ENCODE measurements around the gene MYO15A.
A peak's percentile ranks its signal among the peaks of the same experiment; 100 is the strongest.

MYO15A gene

DNA sequence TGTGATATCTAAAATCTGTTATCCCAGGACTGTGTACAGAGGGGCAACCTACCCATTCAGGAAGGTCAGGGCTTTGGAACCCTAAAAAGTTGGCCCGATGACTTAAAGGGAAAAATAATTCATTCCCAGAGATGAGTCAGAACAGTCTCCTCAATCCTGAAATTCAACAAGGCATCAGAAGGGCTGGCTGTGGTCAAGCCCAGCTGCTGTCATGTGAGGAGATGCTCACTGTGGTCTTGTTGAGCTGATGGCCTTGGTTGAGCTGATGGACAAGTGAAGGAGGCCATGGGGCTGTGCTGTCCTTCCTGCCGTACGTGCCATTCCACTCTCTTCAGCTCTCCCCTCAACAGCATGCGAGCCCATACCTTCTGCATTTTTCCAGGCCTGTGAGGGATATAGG, 41.7 kb upstream of the MYO15A start:
- Histone ChIP-seq H3K9me3 (ENCODE audit: control insufficient read depth, low read length) (no peaks in the 10 kb centered on the region), H3K9ac (no peak overlapping the region), H3K27me3 (ENCODE audit: control insufficient read depth, insufficient read depth, low read length) (no peaks in the 10 kb centered on the region), H3K4me2 (ENCODE audit: low read length) (no peak overlapping the region), H3K79me2 (no peaks in the 10 kb centered on the region), H3K36me3 (ENCODE audit: control insufficient read depth, insufficient read depth, low read length) (no peaks in the 10 kb centered on the region), H3K27ac (no peak overlapping the region), H3K4me1 (peaks cover under 1% of the 10 kb centered on the region), H3K4me3 (ENCODE audit: low read depth, low read length) (no peak overlapping the region), H2AFZ (no peak overlapping the region)
- TF ChIP-seq, protein P1, sequence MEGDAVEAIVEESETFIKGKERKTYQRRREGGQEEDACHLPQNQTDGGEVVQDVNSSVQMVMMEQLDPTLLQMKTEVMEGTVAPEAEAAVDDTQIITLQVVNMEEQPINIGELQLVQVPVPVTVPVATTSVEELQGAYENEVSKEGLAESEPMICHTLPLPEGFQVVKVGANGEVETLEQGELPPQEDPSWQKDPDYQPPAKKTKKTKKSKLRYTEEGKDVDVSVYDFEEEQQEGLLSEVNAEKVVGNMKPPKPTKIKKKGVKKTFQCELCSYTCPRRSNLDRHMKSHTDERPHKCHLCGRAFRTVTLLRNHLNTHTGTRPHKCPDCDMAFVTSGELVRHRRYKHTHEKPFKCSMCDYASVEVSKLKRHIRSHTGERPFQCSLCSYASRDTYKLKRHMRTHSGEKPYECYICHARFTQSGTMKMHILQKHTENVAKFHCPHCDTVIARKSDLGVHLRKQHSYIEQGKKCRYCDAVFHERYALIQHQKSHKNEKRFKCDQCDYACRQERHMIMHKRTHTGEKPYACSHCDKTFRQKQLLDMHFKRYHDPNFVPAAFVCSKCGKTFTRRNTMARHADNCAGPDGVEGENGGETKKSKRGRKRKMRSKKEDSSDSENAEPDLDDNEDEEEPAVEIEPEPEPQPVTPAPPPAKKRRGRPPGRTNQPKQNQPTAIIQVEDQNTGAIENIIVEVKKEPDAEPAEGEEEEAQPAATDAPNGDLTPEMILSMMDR (IDR thresholded peaks at IDR 0.05) = no peak

DNA sequence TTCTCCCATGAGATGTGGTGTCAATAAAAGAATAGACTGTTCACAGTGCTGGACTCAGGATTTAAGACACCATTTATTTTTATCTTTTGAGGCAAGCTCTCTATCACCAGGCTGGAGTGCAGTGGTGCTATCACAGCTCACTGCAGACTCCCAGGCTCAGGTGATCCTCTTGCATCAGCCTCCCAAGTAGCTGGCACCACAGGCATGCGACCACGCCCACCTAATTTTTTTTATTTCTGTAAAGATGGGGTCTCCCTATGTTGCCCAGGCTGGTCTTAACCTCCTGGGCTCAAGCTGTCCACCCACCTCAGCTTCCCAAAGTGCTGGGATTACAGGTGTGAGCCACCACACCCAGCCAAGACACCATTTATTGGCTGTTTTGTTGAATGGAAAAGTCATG, 39.5 kb upstream of the MYO15A start:
- Histone ChIP-seq H3K27ac (no peak overlapping the region), H3K9ac (no peak overlapping the region), H3K36me3 (ENCODE audit: control insufficient read depth, insufficient read depth, low read length) (no peaks in the 10 kb centered on the region), H3K4me3 (ENCODE audit: low read depth, low read length) (no peak overlapping the region), H3K79me2 (no peaks in the 10 kb centered on the region), H3K27me3 (ENCODE audit: control insufficient read depth, insufficient read depth, low read length) (no peaks in the 10 kb centered on the region), H3K4me1 (no peaks in the 10 kb centered on the region), H2AFZ (no peak overlapping the region), H3K9me3 (ENCODE audit: control insufficient read depth, low read length) (no peaks in the 10 kb centered on the region), H3K4me2 (ENCODE audit: low read length) (no peak overlapping the region)
- TF ChIP-seq, protein P1 (IDR thresholded peaks at IDR 0.05) = no peak

DNA sequence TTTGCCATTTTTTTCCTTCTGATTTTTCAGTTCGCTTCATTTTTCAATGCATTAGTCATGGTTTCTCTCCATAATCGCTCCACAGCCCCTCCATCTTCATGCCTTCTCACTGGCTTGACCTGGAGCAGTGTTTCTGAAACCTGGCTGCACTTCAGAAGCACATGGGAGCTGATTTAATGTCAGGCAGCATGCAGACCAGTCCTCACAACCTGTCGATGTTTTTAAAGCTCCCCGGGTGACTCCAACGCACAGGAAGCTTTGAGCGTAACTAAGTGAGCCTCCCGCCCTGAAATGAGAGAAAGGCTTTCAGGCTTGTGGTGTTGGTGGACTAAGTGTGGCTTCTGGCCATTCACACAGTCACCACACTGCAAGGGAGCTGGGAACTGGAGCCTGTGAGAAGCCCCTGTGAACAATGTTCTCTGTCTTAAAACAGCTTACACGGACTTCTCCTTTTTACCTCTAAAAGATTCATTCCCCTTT, 37.7 kb upstream of the MYO15A start:
- no peaks in the 10 kb centered on the region for H3K79me2 ChIP-seq
- H3K36me3 ChIP-seq (ENCODE audit: control insufficient read depth, insufficient read depth, low read length) = no peaks in the 10 kb centered on the region
- no peaks in the 10 kb centered on the region for H3K9me3 ChIP-seq (ENCODE audit: control insufficient read depth, low read length)
- H3K4me3 ChIP-seq (ENCODE audit: low read depth, low read length) = no peak overlapping the region
- no peaks in the 10 kb centered on the region for H3K4me1 ChIP-seq
- H3K9ac ChIP-seq = no peak overlapping the region
- H3K27ac ChIP-seq = no peak overlapping the region
- H3K4me2 ChIP-seq (ENCODE audit: low read length) = no peak overlapping the region
- H3K27me3 ChIP-seq (ENCODE audit: control insufficient read depth, insufficient read depth, low read length) = no peaks in the 10 kb centered on the region
- TF ChIP-seq, protein P1 (IDR thresholded peaks at IDR 0.05) = no peak
- H2AFZ ChIP-seq = peak overlapping the region; percentile 28

DNA sequence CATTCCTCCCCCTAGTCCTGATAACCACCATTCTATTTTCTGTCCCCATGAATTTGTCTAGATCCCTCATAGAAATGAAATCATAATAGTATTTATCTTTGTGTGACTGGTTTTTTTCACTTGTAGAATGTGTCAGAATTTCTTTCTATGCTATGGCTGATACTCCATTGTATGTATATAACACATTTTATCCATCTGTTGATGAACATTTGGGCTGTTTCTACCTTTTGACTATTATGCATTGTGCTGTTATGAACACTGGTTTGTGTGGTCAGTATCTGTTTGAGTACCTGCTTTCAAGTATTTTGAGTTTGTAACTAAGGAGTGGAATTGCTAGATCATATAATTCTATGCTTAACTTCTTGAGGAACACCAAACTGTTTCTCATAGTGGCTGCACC, 36.8 kb upstream of the MYO15A start:
- H3K36me3 ChIP-seq (ENCODE audit: control insufficient read depth, insufficient read depth, low read length) = no peaks in the 10 kb centered on the region
- no peaks in the 10 kb centered on the region for H3K9me3 ChIP-seq (ENCODE audit: control insufficient read depth, low read length)
- H3K27me3 ChIP-seq (ENCODE audit: control insufficient read depth, insufficient read depth, low read length) = no peaks in the 10 kb centered on the region
- H3K4me3 ChIP-seq (ENCODE audit: low read depth, low read length) = no peak overlapping the region
- no peak overlapping the region for H2AFZ ChIP-seq
- H3K27ac ChIP-seq = no peak overlapping the region
- H3K9ac ChIP-seq = no peak overlapping the region
- TF ChIP-seq, protein P1 (IDR thresholded peaks at IDR 0.05) = no peak
- H3K4me2 ChIP-seq (ENCODE audit: low read length) = no peak overlapping the region
- no peaks in the 10 kb centered on the region for H3K79me2 ChIP-seq
- no peaks in the 10 kb centered on the region for H3K4me1 ChIP-seq

DNA sequence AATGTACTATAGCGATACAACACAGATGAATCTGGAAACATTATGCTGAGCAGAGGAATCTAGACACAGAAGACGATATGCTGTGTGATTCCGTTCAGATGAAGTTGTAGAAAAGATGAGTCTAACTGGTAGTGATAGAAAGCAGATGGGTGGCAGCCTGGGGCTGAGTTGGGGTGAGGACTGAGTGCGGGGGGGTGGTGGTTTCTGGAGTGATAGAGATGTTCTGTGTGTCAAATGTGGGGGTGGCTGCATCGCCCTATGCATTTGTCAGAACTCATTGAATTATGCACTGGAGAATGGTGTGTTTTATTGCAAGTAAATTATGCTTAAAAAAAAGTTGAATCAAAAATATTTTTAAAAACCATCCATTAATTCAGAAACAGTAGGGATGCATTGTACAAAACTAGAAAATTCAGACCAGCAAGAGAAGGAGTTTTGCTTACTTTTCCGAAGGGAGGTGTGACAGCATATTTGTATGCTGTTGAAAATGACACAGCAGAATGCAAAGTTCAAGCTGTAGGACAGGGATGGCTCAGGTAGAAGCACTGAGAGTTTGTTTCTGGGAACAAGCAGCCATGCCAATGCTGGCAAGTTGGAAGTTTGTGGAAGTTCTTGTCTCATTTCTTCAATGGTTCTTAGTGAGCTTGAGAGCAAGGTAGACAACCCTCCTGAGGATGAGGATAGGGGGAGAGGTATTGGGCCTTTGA, 33.8 kb upstream of the MYO15A start:
- no peaks in the 10 kb centered on the region for H3K36me3 ChIP-seq (ENCODE audit: control insufficient read depth, insufficient read depth, low read length)
- no peak overlapping the region for H3K4me2 ChIP-seq (ENCODE audit: low read length)
- no peaks in the 10 kb centered on the region for H3K9me3 ChIP-seq (ENCODE audit: control insufficient read depth, low read length)
- no peaks in the 10 kb centered on the region for H3K27me3 ChIP-seq (ENCODE audit: control insufficient read depth, insufficient read depth, low read length)
- no peak overlapping the region for H3K4me3 ChIP-seq (ENCODE audit: low read depth, low read length)
- no peaks in the 10 kb centered on the region for H3K4me1 ChIP-seq
- H2AFZ ChIP-seq = no peak overlapping the region
- no peak overlapping the region for H3K9ac ChIP-seq
- no peak overlapping the region for H3K27ac ChIP-seq
- TF ChIP-seq, protein P1 (IDR thresholded peaks at IDR 0.05) = no peak
- H3K79me2 ChIP-seq = no peaks in the 10 kb centered on the region
